GM12872 (cell line): Measurements from ENCODE around the gene SORCS3.

ENCODE experiments used
- CTCF ChIP-seq: IDR thresholded peaks from 3 replicates; pipeline ENCODE4 v1.5.1; 2011; ENCODE audit warnings: low read depth, mild to moderate bottlenecking, low read length, moderate library complexity; ENCODE audit not compliant: insufficient read depth

Gene SORCS3

DNA sequence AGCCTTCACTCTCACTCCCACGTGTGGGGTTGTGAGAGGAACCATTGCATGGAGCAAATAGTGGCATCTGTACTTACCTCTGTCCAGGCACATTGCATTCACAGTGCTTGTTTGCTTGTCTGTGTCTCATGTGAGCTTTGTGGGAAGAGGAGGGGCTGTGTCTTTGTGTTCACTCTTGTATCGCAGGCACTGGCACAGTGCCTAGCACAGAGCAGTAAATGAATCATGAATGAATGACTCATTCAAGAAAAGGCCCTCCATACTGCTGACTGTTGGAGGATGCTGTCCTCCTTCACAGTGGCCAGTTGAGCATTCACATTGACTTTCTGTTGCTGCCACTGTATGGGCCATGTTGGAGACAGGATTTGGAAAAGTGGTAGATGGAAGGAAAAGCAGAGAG, 125.3 kb downstream of the SORCS3 start:
- TF ChIP-seq CTCF, result no peak

DNA sequence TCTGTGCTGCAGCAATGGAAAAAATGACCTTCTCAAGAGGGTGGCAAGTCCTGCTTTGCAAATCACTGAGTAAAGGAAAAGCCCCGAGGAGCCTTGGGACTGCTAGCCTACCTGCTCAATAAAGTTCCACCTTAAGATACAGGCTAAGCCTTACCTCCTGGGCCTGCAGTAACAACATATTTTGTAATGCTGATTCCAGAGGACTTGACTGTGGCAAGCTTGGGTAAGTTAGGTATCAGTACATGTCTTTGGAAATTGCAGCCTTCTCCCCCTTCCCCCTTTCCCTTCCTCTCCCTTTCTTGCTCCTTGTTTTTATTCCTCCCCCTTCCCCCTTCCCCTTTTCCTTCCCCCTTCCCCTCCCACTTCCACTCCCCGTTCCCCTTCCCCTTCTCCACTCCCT, 126.2 kb downstream of the SORCS3 start:
- no peak for TF ChIP-seq CTCF

DNA sequence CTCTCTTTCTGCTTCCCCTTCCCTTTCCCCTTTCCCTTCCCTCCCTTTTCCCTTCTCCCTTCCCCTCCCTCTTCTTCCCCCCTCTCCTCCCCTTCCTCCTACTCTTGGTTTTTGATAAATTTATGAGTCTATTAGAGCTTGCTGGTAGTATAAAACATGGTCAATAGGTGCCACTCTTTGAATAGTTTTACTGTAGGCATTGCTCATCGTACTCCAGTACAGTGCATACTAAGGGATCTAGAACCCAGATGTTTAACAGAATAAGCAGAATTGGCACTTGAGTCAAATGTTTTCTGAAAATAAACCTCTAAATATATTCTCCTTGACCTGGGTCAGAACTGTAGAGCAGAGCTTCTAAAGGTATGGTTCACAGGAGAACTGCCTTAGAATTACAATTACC, 126.7 kb downstream of the SORCS3 start:
- TF ChIP-seq CTCF, result no peak

- TF ChIP-seq CTCF, result no peak
These were observed 132.0 kb downstream of the SORCS3 start for GRCh38 chr10:104773105-104773504.

DNA sequence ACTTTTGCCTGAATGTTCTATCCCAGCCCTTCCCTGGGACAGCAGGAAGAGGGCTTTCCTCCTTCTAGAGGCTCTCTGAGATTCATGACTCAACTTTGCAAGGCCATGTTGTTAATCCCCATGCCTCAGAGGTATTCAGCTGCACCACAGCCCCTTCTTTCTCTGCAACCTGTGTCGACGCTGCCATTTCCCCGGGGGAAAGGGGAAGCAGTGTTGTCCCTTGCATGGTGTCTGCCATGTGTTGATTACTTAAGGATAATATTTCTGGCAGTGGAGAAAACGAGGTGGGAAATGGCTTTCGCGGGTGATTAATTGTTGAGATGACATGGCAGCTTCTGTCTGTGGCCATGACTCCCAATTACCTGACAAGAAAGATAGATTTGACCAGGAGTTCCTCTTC, 133.1 kb downstream of the SORCS3 start:
- TF ChIP-seq CTCF, result no peak

- peak; percentile 45; the same call in 1 of the 3 replicates for TF ChIP-seq CTCF
These were observed 136.2 kb downstream of the SORCS3 start for GRCh38 chr10:104777086-104777799.

GRCh38 chr10:104778371-104778770, 137.3 kb downstream of the SORCS3 start:
- no peak for TF ChIP-seq CTCF
